ENCODE measurements around the gene VPS26A.
"Not testable (repeated sequence)": the region's sequence is repeated elsewhere in the genome, so short reads cannot be mapped to it uniquely, and the experiment has no call there.

The VPS26A gene

GRCh38 chr10:69145864-69146263 is 21.9 kb downstream of the VPS26A start:
- Histone ChIP-seq H3K27ac (ENCODE audit: low read length) (no peak overlapping the region), H3K4me3 (ENCODE audit: low read length) (no peak overlapping the region), H3K27me3 (ENCODE audit: insufficient read depth, low read length) (no peaks in the 10 kb centered on the region), H3K4me1 (ENCODE audit: insufficient read depth, low read length) (no peaks in the 10 kb centered on the region), H3K9ac (ENCODE audit: low read depth, low read length) (no peak overlapping the region), H3K9me3 (ENCODE audit: insufficient read depth, low read depth, low read length) (no peaks in the 10 kb centered on the region), H3K36me3 (ENCODE audit: insufficient read depth, low read depth, low read length) (no peaks in the 10 kb centered on the region)

DNA sequence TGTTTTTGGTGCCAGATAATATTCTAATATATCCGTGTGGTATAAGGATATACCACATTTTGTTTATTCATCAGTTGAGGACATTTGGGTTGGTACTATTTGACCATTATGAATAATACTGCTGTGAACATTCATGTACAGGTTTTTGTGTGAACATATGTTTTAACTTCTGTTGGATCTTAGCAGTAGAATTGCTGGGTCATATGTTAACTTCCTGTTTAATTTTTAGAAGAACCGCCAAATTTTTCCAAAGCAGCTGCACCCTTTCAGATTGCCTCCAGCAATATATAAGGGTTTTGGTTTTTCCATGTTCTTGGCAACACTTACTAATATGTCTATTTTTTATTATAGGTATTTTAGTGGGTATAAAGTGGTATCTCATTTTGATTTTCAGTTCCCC is 22.8 kb downstream of the VPS26A start:
- Histone ChIP-seq H3K36me3 (ENCODE audit: insufficient read depth, low read depth, low read length) (no peaks in the 10 kb centered on the region), H3K9me3 (ENCODE audit: insufficient read depth, low read depth, low read length) (no peaks in the 10 kb centered on the region), H3K27ac (ENCODE audit: low read length) (no peak overlapping the region), H3K9ac (ENCODE audit: low read depth, low read length) (no peak overlapping the region), H3K4me1 (ENCODE audit: insufficient read depth, low read length) (no peaks in the 10 kb centered on the region), H3K4me3 (ENCODE audit: low read length) (no peak overlapping the region), H3K27me3 (ENCODE audit: insufficient read depth, low read length) (no peaks in the 10 kb centered on the region)

DNA sequence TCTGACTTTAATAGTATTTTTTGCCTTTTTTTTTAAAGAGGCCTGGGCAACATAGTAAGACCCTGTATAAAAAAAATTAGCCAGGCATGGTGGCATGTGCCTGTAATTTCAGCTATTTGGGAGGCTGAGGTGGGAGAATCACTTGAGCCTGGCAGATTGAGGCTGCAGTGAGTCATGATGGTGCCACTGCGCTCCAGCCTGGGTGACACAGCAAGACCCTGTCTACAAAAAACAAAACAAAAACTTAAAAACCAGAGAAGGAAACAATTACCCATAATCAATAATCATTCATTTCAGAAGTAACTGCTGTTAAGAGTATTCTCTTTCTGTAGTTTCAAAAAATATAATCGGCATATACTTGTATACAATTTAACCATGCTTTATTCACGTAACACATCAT is 28.0 kb downstream of the VPS26A start:
- Histone ChIP-seq H3K27ac (ENCODE audit: low read length) (no peak overlapping the region), H3K4me3 (ENCODE audit: low read length) (no peak overlapping the region), H3K4me1 (ENCODE audit: insufficient read depth, low read length) (no peaks in the 10 kb centered on the region), H3K36me3 (ENCODE audit: insufficient read depth, low read depth, low read length) (no peaks in the 10 kb centered on the region), H3K9ac (ENCODE audit: low read depth, low read length) (no peak overlapping the region), H3K9me3 (ENCODE audit: insufficient read depth, low read depth, low read length) (no peaks in the 10 kb centered on the region), H3K27me3 (ENCODE audit: insufficient read depth, low read length) (no peaks in the 10 kb centered on the region)

DNA sequence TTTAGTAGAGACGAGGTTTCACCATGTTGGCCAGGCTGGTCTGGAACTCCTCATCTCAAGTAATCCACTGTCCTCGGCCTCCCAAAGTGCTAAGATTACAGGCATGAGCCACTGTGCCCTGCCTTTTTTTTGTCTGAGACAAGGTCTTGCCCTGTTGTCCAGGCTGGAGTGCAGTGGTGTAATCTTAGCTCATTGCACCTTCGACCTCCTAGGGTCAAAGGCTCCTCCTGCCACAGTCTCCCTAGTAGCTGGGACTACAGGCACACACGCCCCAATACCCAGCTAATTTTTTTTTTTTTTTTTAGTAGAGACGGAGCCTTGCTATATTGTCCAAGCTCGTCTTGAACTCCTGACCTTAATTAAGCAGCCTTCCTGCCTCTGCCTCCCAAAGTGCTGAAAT is 29.2 kb downstream of the VPS26A start:
- no peaks in the 10 kb centered on the region for H3K9me3 ChIP-seq (ENCODE audit: insufficient read depth, low read depth, low read length)
- no peak overlapping the region for H3K27ac ChIP-seq (ENCODE audit: low read length)
- no peak overlapping the region for H3K4me3 ChIP-seq (ENCODE audit: low read length)
- H3K9ac ChIP-seq (ENCODE audit: low read depth, low read length): no peak overlapping the region
- no peaks in the 10 kb centered on the region for H3K4me1 ChIP-seq (ENCODE audit: insufficient read depth, low read length)
- H3K27me3 ChIP-seq (ENCODE audit: insufficient read depth, low read length): no peaks in the 10 kb centered on the region
- peaks cover 12% of the 10 kb centered on the region for H3K36me3 ChIP-seq (ENCODE audit: insufficient read depth, low read depth, low read length)

DNA sequence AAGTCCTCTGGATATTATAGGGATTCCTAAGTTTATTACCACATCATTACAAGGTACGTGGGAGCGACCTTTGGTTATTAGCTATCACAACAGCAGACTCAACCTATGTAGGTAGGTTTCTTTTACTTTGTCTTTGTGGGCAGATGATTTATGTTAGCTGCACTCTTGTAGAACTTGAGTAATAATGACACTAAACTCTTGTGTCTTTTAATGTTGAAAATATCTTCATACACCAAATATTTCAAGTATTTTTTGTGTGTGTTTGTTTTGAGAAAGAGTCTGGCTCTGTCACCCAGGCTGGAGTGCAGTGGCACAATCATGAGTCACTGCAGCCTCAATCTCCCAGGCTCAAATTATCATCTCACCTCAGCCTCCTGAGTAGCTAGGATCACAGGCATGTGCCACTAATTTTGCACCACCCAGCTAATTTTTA is 36.8 kb downstream of the VPS26A start:
- Histone ChIP-seq H3K27ac (ENCODE audit: low read length) (no peak overlapping the region), H3K9ac (ENCODE audit: low read depth, low read length) (no peak overlapping the region), H3K36me3 (ENCODE audit: insufficient read depth, low read depth, low read length) (peaks cover 43% of the 10 kb centered on the region), H3K9me3 (ENCODE audit: insufficient read depth, low read depth, low read length) (no peaks in the 10 kb centered on the region), H3K27me3 (ENCODE audit: insufficient read depth, low read length) (no peaks in the 10 kb centered on the region), H3K4me1 (ENCODE audit: insufficient read depth, low read length) (no peaks in the 10 kb centered on the region), H3K4me3 (ENCODE audit: low read length) (no peak overlapping the region)

GRCh38 chr10:69168493-69168892 is 44.5 kb downstream of the VPS26A start:
- H3K27me3 ChIP-seq (ENCODE audit: insufficient read depth, low read length): no peaks in the 10 kb centered on the region
- no peaks in the 10 kb centered on the region for H3K9me3 ChIP-seq (ENCODE audit: insufficient read depth, low read depth, low read length)
- H3K27ac ChIP-seq (ENCODE audit: low read length): no peak overlapping the region
- no peak overlapping the region for H3K9ac ChIP-seq (ENCODE audit: low read depth, low read length)
- H3K36me3 ChIP-seq (ENCODE audit: insufficient read depth, low read depth, low read length): peaks cover 54% of the 10 kb centered on the region
- H3K4me3 ChIP-seq (ENCODE audit: low read length): no peak overlapping the region
- H3K4me1 ChIP-seq (ENCODE audit: insufficient read depth, low read length): no peaks in the 10 kb centered on the region

DNA sequence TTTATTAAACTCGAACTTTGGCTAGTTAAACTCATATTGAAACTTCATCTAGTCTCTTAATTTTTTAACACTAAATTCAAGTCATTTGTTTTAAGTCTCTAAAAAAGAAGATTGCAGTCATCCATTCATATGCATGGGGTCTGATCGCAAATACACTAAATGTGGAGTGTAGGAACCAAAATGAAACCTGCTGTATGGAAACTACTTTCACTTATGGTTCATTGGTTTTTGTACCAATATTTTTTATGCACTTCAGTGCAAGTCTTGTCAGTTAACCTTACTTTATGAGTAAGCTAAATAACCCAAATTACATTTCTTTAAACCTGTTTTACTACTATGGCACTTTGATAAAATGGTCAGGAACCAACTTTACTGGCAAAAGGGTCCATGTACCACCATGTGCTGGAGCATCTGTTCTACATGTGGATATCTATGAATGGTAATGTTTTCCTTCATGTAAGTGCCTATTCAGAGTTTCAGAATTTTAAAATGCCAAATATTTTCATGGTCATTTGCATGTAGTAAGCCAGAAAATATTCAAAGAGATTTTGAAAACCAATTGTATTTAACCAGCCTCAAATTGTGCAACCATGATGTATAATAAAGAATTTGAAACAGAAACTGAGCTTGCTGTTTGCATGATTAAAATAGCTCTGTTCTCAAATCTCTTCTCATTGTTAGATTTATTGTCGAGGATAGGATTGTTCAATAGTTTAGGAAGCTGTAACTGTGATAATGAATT is 48.4 kb downstream of the VPS26A start:
- Histone ChIP-seq H3K27ac (ENCODE audit: low read length) (no peak overlapping the region), H3K9me3 (ENCODE audit: insufficient read depth, low read depth, low read length) (no peaks in the 10 kb centered on the region), H3K9ac (ENCODE audit: low read depth, low read length) (no peak overlapping the region), H3K4me1 (ENCODE audit: insufficient read depth, low read length) (no peaks in the 10 kb centered on the region), H3K4me3 (ENCODE audit: low read length) (no peak overlapping the region), H3K27me3 (ENCODE audit: insufficient read depth, low read length) (no peaks in the 10 kb centered on the region), H3K36me3 (ENCODE audit: insufficient read depth, low read depth, low read length) (peaks cover 39% of the 10 kb centered on the region)

GRCh38 chr10:69175326-69175725 is 51.3 kb downstream of the VPS26A start:
- H3K27ac ChIP-seq (ENCODE audit: low read length); H3K9ac ChIP-seq (ENCODE audit: low read depth, low read length); H3K9me3 ChIP-seq (ENCODE audit: insufficient read depth, low read depth, low read length); H3K4me1 ChIP-seq (ENCODE audit: insufficient read depth, low read length); H3K4me3 ChIP-seq (ENCODE audit: low read length); H3K27me3 ChIP-seq (ENCODE audit: insufficient read depth, low read length): not testable (repeated sequence)
- peaks cover 23% of the 10 kb centered on the region; the same call in 1 of the 2 replicates for H3K36me3 ChIP-seq (ENCODE audit: insufficient read depth, low read depth, low read length)

- Histone ChIP-seq H3K4me1 (ENCODE audit: insufficient read depth, low read length) (no peaks in the 10 kb centered on the region), H3K9me3 (ENCODE audit: insufficient read depth, low read depth, low read length) (no peaks in the 10 kb centered on the region), H3K9ac (ENCODE audit: low read depth, low read length) (no peak overlapping the region), H3K4me3 (ENCODE audit: low read length) (no peak overlapping the region), H3K27me3 (ENCODE audit: insufficient read depth, low read length) (no peaks in the 10 kb centered on the region), H3K27ac (ENCODE audit: low read length) (no peak overlapping the region), H3K36me3 (ENCODE audit: insufficient read depth, low read depth, low read length) (peaks cover 8% of the 10 kb centered on the region; the same call in 1 of the 2 replicates)
These were observed 52.8 kb downstream of the VPS26A start for GRCh38 chr10:69176823-69177222.

- no peaks in the 10 kb centered on the region for H3K27me3 ChIP-seq (ENCODE audit: insufficient read depth, low read length)
- peak overlapping the region; percentile 72 for H3K27ac ChIP-seq (ENCODE audit: low read length)
- H3K4me1 ChIP-seq (ENCODE audit: insufficient read depth, low read length): no peaks in the 10 kb centered on the region
- peak overlapping the region; percentile 92 for H3K4me3 ChIP-seq (ENCODE audit: low read length)
- peaks cover 9% of the 10 kb centered on the region for H3K36me3 ChIP-seq (ENCODE audit: insufficient read depth, low read depth, low read length)
- no peaks in the 10 kb centered on the region for H3K9me3 ChIP-seq (ENCODE audit: insufficient read depth, low read depth, low read length)
- peak overlapping the region; percentile 94 for H3K9ac ChIP-seq (ENCODE audit: low read depth, low read length)
These were observed 55.2 kb downstream of the VPS26A start for GRCh38 chr10:69179089-69179742.

DNA sequence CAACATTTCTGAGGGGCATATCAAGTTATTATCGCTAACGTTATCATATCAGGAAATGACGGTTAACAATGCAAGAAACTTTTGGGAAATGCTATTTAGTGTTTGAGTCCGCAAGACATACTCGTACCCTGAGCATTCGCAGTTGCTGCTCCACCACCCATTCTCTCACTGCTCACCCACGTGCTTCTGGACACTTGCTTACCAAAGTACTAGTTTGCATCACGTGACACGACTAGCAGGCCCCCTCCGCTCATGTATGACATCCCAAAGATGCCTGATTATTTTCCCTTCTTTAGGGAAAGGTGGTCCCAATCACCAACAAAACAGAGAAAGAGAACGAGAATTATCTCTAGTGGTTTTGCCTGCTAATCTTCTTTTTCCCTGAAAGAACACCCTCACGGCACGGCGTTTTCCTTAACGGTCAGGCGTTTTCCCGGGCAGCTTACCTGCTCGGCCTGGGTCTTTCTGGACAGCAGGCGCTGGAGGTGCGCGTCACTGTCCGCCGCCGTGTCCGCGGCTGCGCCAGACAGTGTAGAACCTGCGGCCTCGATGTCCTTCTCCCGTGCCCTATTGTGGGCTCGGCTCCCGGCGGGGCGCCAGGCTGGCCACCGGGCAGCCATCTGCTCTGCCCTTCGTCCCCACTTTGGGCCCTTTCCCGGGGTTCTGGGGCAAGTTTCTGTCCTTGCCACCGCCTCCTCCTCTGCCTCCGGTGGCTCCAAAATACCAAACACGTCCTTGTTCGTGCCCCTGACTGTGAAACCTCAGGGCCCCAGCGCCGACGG is 56.0 kb downstream of the VPS26A start, which contains the start of gene SUPV3L1:
SUPV3L1 (plus strand) TSS at position 492 of the 782 bp plus-strand sequence; CDS start at position 550, 58 bp downstream.
- Histone ChIP-seq H3K27ac (ENCODE audit: low read length) (peak within 1 kb of the TSS; percentile 72), H3K9me3 (ENCODE audit: insufficient read depth, low read depth, low read length) (no peaks in the 10 kb centered on the region), H3K27me3 (ENCODE audit: insufficient read depth, low read length) (no peaks in the 10 kb centered on the region), H3K36me3 (ENCODE audit: insufficient read depth, low read depth, low read length) (peaks cover 15% of the 10 kb centered on the region), H3K9ac (ENCODE audit: low read depth, low read length) (peak within 1 kb of the TSS; percentile 94), H3K4me1 (ENCODE audit: insufficient read depth, low read length) (no peaks in the 10 kb centered on the region), H3K4me3 (ENCODE audit: low read length) (peak within 1 kb of the TSS; percentile 92)

Data from iPS-20b (cell line).